Colon (tissue), 2 donors: ENCODE measurements around the gene IBSP.

Experiments used
- FAIRE-seq: peaks from 2 replicates; lab custom pipeline; 2012; peaks lifted over from hg19 to GRCh38; lab: Jason Lieb, UNC
- donor health status: control.
- donor health status: control.

IBSP gene

GRCh38 chr4:87799301-87800113 is at the start of gene IBSP:
Gene IBSP (plus strand): TSS chr4:87799554. CDS start chr4:87802362, 2,808 bp downstream.
- FAIRE-seq, result no peak

GRCh38 chr4:87749883-87750282 is 49.5 kb upstream of the IBSP start:
- FAIRE-seq, result no peak

GRCh38 chr4:87758270-87758669 is 41.1 kb upstream of the IBSP start:
- FAIRE-seq, result no peak

- no peak for FAIRE-seq
Measured at GRCh38 chr4:87762311-87762710, 37.0 kb upstream of the IBSP start.

GRCh38 chr4:87781569-87781968 is 17.8 kb upstream of the IBSP start:
- FAIRE-seq, result no peak

- no peak for FAIRE-seq
Measured at GRCh38 chr4:87783781-87784180, 15.6 kb upstream of the IBSP start.

GRCh38 chr4:87785731-87786509 is 13.4 kb upstream of the IBSP start:
- no peak for FAIRE-seq

GRCh38 chr4:87802858-87803257 is 3.5 kb downstream of the IBSP start:
- FAIRE-seq, result no peak

GRCh38 chr4:87803421-87803820 is 4.1 kb downstream of the IBSP start:
- FAIRE-seq, result no peak

- FAIRE-seq, result no peak
Measured at GRCh38 chr4:87804871-87805270, 5.5 kb downstream of the IBSP start.

- FAIRE-seq, result no peak
Measured at GRCh38 chr4:87805971-87806370, 6.6 kb downstream of the IBSP start.

- FAIRE-seq, result no peak
Measured at GRCh38 chr4:87806520-87806919, 7.2 kb downstream of the IBSP start.

- no peak for FAIRE-seq
Measured at GRCh38 chr4:87807402-87807801, 8.0 kb downstream of the IBSP start.

GRCh38 chr4:87811977-87812376 is 12.6 kb downstream of the IBSP start:
- no peak for FAIRE-seq

- no peak for FAIRE-seq
Measured at GRCh38 chr4:87819281-87819919, 20.0 kb downstream of the IBSP start.

- no peak for FAIRE-seq
Measured at GRCh38 chr4:87823200-87823599, 23.8 kb downstream of the IBSP start.

GRCh38 chr4:87823724-87824123 is 24.4 kb downstream of the IBSP start:
- no peak for FAIRE-seq

- no peak for FAIRE-seq
Measured at GRCh38 chr4:87824352-87824751, 25.0 kb downstream of the IBSP start.

- FAIRE-seq, result no peak
Measured at GRCh38 chr4:87832669-87833068, 33.3 kb downstream of the IBSP start, which contains the start of gene MEPE. Gene MEPE (plus strand): TSS chr4:87832969. CDS start chr4:87834715, 1,746 bp downstream.

GRCh38 chr4:87834401-87834800 is 35.0 kb downstream of the IBSP start:
- FAIRE-seq, result no peak

- FAIRE-seq, result no peak
Measured at GRCh38 chr4:87835197-87835596, 35.8 kb downstream of the IBSP start.

GRCh38 chr4:87835743-87836142 is 36.4 kb downstream of the IBSP start:
- no peak for FAIRE-seq

GRCh38 chr4:87838205-87838604 is 38.9 kb downstream of the IBSP start:
- FAIRE-seq, result no peak
